AG08395 (cell line): ENCODE measurements around the gene SMG9.
"Not testable (repeated sequence)": the region's sequence is repeated elsewhere in the genome, so short reads cannot be mapped to it uniquely, and the experiment has no call there.

ENCODE experiments used
- DNase-seq: peaks from one replicate; pipeline ENCODE4 v3.0.0; 2012; ENCODE audit warnings: mixed read lengths, low spot score

The SMG9 gene

DNA sequence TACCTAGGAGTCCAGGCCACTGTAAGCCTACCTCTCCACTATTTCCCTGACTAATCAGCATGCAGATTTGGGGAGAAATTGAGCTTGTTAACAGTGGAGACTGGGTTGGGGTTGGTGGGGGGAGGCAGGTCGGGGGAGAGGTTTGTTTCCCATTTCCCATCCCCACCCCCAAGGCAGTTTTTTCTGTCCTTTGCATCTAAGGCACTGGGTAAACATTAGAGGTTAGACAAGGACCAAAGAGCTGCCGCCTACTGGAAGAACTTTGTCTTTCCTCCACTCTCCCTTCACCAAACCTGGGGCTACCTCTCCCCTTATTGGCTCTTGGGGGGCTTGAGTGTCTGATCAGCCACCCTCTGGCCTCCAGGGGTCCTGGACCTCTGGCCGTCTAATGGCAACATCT, 25.1 kb upstream of the SMG9 start:
- DNase-seq, result no peak

GRCh38 chr19:43779147-43779819, 24.5 kb upstream of the SMG9 start:
- no peak for DNase-seq

- no peak for DNase-seq
Observed at GRCh38 chr19:43778651-43779050, 23.9 kb upstream of the SMG9 start.

DNA sequence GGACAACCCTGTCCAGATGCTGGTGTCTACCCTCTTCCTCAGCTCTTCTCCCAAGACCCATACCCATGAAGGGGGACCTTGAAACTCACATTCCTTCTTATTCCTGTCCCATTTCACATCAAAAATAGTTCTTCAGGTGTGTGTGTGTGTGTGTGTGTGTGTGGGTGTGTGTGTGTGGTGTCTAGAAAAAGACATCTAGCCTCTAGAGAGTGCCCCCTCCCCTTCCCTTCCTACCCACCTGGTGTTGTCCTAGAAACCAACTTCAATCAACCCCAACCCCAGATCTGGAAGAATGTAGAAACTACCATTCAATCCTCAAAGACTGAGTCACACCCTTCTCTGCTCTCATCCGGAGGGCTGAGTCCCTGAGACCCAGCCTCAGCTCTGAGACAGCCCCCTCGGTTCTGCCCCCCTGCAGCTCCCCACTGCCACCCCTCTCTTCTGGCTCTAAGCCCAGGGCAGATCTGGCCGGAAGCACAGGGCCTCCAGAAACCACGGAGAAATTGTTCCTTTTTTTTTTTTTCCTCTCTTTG, 22.5 kb upstream of the SMG9 start:
- DNase-seq, result peak; percentile 23

- DNase-seq, result no peak
Observed at GRCh38 chr19:43776286-43776685, 21.5 kb upstream of the SMG9 start.

- DNase-seq, result no peak
Observed at GRCh38 chr19:43775299-43775890, 20.6 kb upstream of the SMG9 start.

- not testable (repeated sequence) for DNase-seq
Observed at GRCh38 chr19:43774940-43775258, 20.1 kb upstream of the SMG9 start.

DNA sequence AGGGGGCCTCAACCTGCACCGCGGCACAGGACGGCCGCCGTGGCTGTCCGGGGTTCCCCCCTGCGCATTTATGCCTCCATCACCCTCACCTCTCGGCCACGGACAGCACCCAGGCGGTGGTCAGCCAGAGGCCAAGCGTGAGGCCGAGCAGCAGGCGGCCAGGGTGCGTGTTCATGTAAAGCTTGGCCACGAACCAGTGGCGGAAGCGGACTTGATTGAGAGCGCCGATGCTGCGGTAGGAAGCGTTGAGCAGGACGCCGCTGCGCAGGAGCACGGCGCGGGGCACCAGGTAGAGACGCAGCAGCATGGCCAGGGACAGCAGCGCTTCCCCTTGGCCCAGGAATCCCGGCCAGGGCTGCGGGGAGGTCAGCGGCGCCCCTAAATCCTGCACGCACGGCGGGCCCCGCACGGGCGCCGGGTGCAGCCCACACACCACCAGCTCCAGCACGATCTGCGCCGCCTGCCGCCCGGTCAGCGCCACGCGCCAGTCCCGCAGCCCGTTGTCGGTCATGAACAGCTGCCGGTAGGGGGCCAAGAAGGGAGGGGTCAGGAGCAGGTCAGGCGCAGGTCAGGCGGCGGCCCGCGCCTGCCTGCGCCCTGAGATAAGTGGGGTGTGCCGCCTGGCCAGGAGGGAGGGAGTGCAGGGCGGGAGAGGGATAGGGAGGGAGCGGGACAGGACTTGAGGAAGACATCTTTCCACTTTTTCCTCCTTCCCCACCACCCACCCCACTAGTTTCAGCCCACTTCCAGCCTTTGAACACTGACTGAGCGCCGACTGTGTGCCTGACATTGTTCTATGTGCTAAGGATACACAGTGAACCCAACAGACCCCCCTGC, 19.6 kb upstream of the SMG9 start:
- DNase-seq, result peak; percentile 66

DNA sequence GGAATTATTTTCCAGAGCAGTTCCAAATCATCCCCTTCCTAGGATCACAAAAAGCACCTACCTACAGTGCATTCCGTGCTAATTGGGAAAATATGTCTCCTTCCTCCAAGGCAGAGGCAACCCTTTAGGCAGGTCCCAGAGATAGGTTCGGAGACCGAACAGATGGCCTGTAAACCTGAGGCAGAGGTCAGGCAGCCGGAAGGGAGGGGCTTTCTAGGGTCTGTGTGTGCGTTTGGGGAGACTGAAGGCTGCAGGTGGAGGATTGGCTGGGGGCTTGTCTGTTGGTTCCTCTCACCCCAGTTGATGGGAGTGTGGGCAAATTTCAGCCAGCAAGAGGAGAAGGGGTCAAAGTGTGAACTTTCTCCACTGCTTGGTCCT, 19.0 kb upstream of the SMG9 start:
- DNase-seq, result no peak

DNA sequence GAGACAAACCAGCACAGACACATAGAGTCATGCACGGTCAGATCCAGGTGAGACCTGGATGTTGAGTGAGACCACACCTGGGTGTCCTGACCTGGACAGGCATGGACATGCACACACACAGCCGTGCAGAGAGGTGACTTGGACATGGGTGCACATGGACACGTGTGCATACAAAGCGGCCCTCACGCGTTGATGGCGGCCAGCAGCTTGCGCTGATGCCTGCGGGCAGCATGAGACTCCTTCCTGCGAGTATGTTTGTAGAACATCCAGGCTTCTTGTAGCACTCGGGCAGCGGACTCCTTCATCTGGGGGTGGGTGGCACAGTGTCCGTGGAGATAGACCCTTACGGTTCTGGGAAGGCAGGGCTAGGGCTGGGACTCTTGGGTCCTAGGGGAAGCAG, 14.5 kb upstream of the SMG9 start:
- DNase-seq, result no peak

DNA sequence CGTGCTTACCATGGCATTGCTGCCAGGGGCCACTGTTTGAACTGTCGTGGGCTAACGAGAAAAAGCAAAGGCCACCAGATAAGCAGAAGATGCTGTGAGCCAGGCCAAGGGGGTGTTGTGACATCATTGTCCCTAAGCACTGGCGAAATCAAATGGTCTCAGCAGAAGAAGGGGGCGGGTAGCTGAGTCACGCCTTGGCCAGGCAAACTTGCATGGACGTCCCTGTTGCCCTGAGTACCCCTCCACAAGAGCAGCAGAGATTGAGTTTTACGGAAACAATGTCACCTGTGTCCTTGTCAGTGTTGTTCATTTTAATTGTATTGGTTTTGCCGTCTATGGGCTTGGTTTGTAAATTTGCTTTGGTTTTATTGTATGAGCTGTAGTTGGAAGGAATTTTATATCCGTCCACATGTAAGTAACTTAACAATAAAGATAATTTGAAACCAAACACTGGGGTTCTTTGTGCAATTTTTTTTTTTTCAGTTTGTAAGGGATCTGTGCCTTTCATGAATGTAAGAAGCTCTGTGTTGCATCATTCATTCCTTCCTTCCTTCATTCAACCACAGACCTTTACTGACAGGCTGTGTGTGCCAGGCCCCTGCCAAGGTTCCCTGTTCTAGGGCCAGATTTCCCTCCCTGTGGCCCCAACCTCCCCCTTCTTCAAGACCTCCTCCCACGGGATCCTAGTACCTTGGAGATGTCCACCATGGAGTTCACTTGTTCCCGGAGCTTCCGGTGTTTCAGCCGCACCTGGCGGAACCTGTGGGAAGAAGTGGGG, 13.7 kb upstream of the SMG9 start:
- no peak for DNase-seq

DNA sequence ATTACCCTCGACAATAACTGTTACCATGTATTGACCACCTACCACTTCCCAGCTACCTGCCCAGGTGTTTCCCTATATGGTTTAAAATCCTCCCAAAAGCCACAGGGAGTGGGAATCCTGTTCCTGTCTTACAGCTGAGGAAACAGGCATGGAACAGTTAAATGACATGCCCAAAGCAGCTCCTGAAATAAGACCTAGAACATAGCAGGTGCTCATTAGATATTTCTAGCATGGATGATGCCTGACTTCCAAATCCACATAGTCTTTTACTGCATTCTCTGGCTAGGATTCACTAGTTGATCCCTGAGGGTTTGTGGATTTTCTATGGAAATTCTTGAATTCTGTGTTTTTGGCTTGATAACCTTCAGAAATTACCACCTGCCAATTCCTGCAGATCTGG, 13.1 kb upstream of the SMG9 start:
- DNase-seq, result no peak

GRCh38 chr19:43767316-43767715, 12.6 kb upstream of the SMG9 start:
- DNase-seq, result no peak

- no peak for DNase-seq
Observed at GRCh38 chr19:43766755-43767043, 11.9 kb upstream of the SMG9 start.

DNA sequence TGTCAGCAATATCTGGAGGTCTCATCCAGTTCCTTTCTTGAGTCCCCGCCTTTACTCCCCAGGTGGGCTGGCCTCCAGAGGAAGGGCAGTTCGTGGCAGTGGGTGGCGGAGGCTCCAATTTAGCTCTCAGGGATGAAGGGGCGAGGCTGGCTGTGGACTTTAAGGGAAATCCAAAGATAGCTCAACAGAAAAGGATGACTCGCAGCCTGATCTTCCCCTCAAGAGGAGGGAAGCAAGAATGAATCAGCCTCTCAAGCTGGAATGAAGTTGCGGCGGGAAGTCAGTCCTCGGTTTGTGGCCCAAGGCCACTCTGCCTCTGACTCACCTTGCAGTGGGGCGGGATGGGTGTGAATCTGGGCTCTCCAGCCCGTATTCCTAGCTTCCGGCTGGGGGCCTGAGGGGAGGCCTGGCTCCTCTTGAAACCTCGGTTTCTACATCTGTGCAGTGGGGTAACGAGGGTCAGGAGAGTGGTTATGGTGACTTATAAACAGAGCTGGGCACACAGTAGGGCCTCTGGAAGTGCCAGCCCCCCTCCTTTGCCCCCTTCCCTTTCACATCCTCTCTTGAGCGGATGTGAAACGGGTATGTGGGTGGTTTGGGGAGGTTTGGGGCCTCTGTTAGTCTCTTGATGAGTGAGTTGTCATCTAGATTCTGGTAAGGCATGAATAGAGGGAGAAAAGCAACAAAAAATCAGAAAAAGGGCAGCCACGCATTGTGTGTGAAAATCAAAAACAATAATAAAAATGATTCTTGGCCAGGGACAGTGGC, 10.5 kb upstream of the SMG9 start:
- peak; percentile 93 for DNase-seq

DNA sequence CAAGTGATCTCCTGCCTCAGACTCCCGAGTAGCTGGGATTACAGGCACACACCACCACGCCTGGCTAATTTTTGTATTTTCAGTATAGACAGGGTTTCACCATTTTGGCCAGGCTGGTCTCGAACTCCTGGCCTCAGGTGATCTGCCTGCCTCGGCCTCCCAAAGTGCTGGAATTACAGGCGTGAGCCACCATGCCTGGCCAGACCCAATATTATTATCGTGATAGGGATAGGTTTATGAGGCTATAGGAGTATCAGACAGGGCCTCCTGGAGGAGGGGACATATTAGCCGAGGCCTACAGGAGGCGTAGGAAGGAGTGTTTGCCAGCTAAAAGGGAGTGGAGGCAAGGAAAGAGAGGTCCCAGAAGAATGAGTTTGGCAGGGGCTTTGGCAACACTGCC, 9.9 kb upstream of the SMG9 start:
- not testable (repeated sequence) for DNase-seq

GRCh38 chr19:43763473-43763939, 8.7 kb upstream of the SMG9 start:
- peak; percentile 21 for DNase-seq

DNA sequence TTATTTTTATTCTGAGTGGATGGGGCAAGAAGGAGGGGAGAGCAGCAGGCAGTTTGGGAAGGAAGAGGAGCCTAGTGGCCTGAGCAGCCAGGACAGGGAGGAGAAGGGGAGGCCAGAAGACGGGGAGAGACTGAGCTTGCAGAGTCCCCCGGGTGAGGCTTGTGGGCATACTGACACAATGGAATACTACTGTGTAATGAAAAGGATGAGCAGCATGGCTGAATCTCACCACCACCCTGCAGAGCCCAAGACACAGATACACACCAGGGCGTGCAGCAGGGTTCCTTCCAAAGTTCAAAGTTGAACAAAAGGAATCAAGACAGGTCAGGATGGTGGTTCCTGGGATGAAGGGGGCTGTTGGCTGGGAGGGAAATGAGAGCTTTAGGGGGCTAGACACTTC, 8.1 kb upstream of the SMG9 start:
- no peak for DNase-seq

- DNase-seq, result no peak
Observed at GRCh38 chr19:43760941-43761340, 6.2 kb upstream of the SMG9 start.

DNA sequence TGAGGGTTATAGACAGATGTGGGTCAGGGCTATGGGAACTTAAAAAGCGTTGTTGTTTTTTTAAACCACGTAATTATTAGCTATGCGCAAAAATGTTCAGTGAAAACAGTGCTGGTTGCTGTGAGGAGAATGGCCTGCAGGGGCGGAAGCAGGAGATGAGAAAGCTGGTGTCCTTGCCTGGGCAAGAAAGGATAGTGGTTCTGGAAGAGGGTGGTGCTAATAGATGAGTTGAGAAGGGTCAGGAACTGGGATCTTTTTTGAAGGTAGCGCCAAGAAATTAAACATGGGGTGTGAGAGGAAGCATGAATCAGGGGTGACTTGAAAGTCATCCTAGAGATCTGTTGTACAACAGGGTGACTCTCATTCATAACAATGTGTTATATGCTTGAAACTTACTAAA, 4.8 kb upstream of the SMG9 start:
- peak; percentile 43 for DNase-seq

- peak; percentile 73 for DNase-seq
Observed at GRCh38 chr19:43755256-43755801, 567 bp upstream of the SMG9 start.

- no peak for DNase-seq
Observed at GRCh38 chr19:43754253-43754502, 584 bp downstream of the SMG9 start.
